Cardiac muscle cell (in vitro differentiated cells and primary cell): ENCODE results near the gene ADAMTSL1. TPM values are rescaled to one million over a fixed set of nuclear protein-coding genes. Genes with fewer than 3 reads are reported as not detected.

Experiments used
- DNase-seq, 2 donors: peaks; one replicate each; pipeline versions ENCODE4 v3.0.0 to v3.0.0-alpha.2; 2010 to 2017; ENCODE audit warnings: low read depth in 1 of 2, low spot score in 1 of 2
- H3K27ac ChIP-seq: fragments of 200-600 bp; sonication (generic); 2 replicates; pipeline ENCODE4 v1.5.1; 2016
- H3K27me3 ChIP-seq: fragments of 200-600 bp; sonication (generic); 2 replicates; pipeline ENCODE4 v1.6.0; 2016; ENCODE audit warnings: control low read depth
- H3K36me3 ChIP-seq: fragments of 200-600 bp; sonication (generic); 2 replicates; pipeline ENCODE4 v1.5.1; 2016; ENCODE audit warnings: control low read depth
- H3K4me1 ChIP-seq: fragments of 200-600 bp; sonication (generic); 2 replicates; pipeline ENCODE4 v1.8.1; 2017; ENCODE audit warnings: low read depth, mild to moderate bottlenecking, mixed run types
- H3K4me3 ChIP-seq: fragments of 200-600 bp; sonication (generic); 2 replicates; pipeline ENCODE4 v1.5.1; 2016; ENCODE audit warnings: mild to moderate bottlenecking
- H3K9me3 ChIP-seq: fragments of 200-600 bp; sonication (generic); 2 replicates; pipeline ENCODE4 v1.5.1; 2017; ENCODE audit warnings: low read depth, mild to moderate bottlenecking, control low read depth
- CTCF ChIP-seq: IDR thresholded peaks from 2 replicates; pipeline ENCODE4 v1.5.1; 2012; ENCODE audit warnings: low read depth, mild to moderate bottlenecking, low read length
- polyA plus RNA-seq: library from polyadenylated mRNA; unstranded; fragments of >200 nt; fragmentation: Nextera tagmentation; extraction: Ambion mirVana; gene quantifications from 2 replicates; pipeline ENCODE4 v1.2.1, GENCODE V29; 2016
- total RNA-seq: library from RNA; depleted of rRNA; stranded (reverse); fragments of >200 nt; gene quantifications from 2 replicates; pipeline ENCODE4 v1.2.3, GENCODE V29; 2016

The ADAMTSL1 gene
- total and polyA plus RNA-seq, 2 experiments from 2014 or later: 12.6 to 63.0 TPM

- Histone ChIP-seq H3K4me3 (no peak overlapping the region), H3K9me3 (no peaks in the 10 kb centered on the region), H3K36me3 (no peaks in the 10 kb centered on the region), H3K4me1 (no peaks in the 10 kb centered on the region), H3K27ac (no peak overlapping the region), H3K27me3 (no peaks in the 10 kb centered on the region)
- DNase-seq: no peak
- TF ChIP-seq CTCF: no peak
Observed at GRCh38 chr9:18743421-18743820, 269.5 kb downstream of the ADAMTSL1 start.

- Histone ChIP-seq H3K4me1 (no peaks in the 10 kb centered on the region), H3K9me3 (no peaks in the 10 kb centered on the region), H3K36me3 (no peaks in the 10 kb centered on the region), H3K27me3 (no peaks in the 10 kb centered on the region), H3K4me3 (no peak overlapping the region), H3K27ac (no peak overlapping the region)
- DNase-seq: peak in 1 of 2 donors; percentile 17
- no peak for TF ChIP-seq CTCF
Observed at GRCh38 chr9:18743971-18744370, 270.0 kb downstream of the ADAMTSL1 start.

GRCh38 chr9:18745710-18746109, 271.8 kb downstream of the ADAMTSL1 start:
- no peak for TF ChIP-seq CTCF

GRCh38 chr9:18746631-18747030, 272.7 kb downstream of the ADAMTSL1 start:
- DNase-seq: no peak
- Histone ChIP-seq H3K36me3 (no peaks in the 10 kb centered on the region), H3K4me1 (peaks cover 7% of the 10 kb centered on the region), H3K4me3 (no peak overlapping the region), H3K27ac (no peak overlapping the region), H3K9me3 (no peaks in the 10 kb centered on the region), H3K27me3 (no peaks in the 10 kb centered on the region)
- TF ChIP-seq CTCF: no peak

More at GRCh38 chr9:18745710-18746109, 271.8 kb downstream of the ADAMTSL1 start:
- Histone ChIP-seq H3K36me3 (no peaks in the 10 kb centered on the region), H3K9me3 (no peaks in the 10 kb centered on the region), H3K27ac (no peak overlapping the region), H3K4me3 (no peak overlapping the region), H3K4me1 (peaks cover 7% of the 10 kb centered on the region), H3K27me3 (no peaks in the 10 kb centered on the region)
- DNase-seq: no peak

- H3K4me1 ChIP-seq: peaks cover 13% of the 10 kb centered on the region
- no peaks in the 10 kb centered on the region for H3K36me3 ChIP-seq
- H3K27ac ChIP-seq: no peak overlapping the region
- H3K9me3 ChIP-seq: no peaks in the 10 kb centered on the region
- TF ChIP-seq CTCF: no peak
- H3K4me3 ChIP-seq: no peak overlapping the region
- DNase-seq: peak in 1 of 2 donors; percentile 4
- H3K27me3 ChIP-seq: no peaks in the 10 kb centered on the region
Observed at GRCh38 chr9:18747595-18747994, 273.6 kb downstream of the ADAMTSL1 start.

- no peaks in the 10 kb centered on the region for H3K36me3 ChIP-seq
- H3K4me3 ChIP-seq: no peak overlapping the region
- TF ChIP-seq CTCF: no peak
- H3K27me3 ChIP-seq: no peaks in the 10 kb centered on the region
- H3K4me1 ChIP-seq: peaks cover 18% of the 10 kb centered on the region
- DNase-seq: no peak
- H3K9me3 ChIP-seq: no peaks in the 10 kb centered on the region
- H3K27ac ChIP-seq: no peak overlapping the region
Observed at GRCh38 chr9:18748251-18748701, 274.3 kb downstream of the ADAMTSL1 start.
